ENCODE results near the gene HYAL1.
"Not testable (repeated sequence)": the region's sequence is repeated elsewhere in the genome, so short reads cannot be mapped to it uniquely, and the experiment has no call there.

HYAL1 gene

DNA sequence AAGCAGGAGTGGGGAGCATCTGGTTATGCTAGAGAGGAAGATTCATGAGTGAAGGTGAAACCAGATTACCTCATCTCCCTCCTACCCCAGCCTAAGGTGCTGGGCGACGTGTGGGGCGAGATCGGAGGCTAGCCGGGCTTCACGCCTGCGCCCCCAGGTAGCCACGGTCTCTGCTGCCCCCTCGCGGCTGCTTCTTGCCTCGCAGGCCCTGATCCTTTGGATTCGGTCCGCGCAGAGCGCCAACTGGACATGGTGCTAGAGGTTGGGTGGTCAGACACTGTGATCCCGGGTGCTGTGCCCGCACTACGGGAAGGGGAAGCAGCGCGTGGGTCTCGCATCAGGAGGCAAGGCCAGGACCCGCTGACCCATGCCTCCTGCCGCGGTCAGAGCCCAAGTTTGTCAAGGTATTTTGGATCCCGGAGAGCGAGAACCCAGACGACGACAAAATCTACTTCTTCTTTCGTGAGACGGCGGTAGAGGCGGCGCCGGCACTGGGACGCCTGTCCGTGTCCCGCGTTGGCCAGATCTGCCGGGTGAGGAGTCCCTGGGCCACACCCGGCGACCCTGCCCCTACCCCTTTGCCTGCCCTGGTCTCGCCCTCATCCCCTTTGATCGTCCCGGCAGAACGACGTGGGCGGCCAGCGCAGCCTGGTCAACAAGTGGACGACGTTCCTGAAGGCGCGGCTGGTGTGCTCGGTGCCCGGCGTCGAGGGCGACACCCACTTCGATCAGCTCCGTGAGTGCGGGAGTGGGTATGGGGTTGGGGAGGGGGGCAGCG, 30.3 kb downstream of the HYAL1 start:
- DNase-seq (ENCODE audit: low read depth), result no peak

DNA sequence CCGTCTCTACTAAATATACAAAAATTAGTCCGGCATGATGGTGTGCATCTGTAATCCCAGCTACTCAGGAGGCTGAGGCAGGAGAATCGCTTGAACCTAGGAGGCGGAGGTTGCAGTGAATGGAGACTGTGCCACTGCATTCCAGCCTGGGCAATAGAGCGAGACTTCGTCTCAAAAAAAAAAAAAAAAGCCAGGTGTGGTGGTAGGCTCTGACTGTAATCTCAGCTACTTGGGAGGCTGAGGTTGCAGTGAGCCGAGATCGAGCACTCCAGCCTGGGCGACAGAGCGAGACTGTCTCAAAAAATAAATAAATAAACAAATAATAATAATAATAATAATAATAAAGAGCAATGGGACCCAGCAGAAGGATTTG, 30.9 kb downstream of the HYAL1 start:
- not testable (repeated sequence) for DNase-seq (ENCODE audit: low read depth)

DNA sequence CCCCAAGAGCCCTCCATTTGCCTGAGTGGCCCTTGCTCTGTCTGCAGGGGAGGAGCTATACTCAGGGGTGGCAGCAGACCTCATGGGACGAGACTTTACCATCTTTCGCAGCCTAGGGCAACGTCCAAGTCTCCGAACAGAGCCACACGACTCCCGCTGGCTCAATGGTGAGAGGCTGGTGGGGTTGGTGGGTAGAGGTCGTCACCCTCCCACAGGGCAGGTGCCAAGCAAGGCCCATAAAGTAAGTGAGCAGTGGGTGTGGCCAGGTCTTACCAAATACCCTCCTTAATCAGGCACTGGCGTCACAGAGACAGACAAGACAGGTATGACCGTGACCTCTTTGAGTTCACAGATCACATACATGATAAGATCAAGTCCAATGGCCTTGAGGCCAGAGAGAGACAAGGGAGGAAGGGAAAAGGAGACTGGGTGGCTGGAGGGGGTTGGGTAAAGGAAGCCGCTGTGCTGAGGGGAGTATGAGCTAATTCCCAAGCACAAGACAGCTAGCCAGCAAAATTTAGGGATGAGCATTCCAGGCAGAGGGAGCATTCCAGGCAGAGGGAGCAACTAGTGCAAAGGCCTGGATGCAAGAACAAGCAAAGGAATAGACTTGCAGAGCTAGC, 31.9 kb downstream of the HYAL1 start:
- no peak for DNase-seq (ENCODE audit: low read depth)

DNA sequence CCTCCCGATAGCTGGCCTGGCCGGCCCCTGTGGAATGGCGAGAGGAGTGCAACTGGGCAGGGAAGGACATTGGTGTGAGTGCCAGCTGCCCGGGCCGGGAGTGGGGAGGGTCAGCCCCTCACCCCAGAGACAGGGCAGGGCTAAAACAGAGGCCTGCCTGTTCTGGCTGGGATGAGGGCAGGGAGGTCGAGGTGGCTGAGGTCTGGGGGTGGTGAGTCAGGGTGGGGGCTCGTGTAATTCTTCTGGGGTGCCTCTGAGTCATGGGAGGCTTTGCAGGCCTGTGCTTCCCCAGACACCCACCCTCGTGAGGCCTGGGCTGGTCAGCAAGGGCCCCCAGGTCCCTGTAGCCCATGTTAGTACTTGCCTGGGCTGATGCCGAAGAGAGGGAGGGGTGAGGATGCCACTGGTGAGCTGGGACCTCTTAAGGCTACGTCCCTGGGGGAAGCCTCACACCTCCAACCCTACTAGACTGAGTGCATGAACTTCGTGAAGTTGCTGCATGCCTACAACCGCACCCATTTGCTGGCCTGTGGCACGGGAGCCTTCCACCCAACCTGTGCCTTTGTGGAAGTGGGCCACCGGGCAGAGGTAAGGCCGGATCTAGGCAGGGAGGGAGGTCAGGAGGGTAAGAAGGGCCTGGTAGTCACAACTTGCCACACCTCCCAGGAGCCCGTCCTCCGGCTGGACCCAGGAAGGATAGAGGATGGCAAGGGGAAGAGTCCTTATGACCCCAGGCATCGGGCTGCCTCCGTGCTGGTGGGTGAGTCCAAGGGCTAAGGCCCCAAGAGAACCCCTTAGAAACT, 32.8 kb downstream of the HYAL1 start:
- no peak for DNase-seq (ENCODE audit: low read depth)

DNA sequence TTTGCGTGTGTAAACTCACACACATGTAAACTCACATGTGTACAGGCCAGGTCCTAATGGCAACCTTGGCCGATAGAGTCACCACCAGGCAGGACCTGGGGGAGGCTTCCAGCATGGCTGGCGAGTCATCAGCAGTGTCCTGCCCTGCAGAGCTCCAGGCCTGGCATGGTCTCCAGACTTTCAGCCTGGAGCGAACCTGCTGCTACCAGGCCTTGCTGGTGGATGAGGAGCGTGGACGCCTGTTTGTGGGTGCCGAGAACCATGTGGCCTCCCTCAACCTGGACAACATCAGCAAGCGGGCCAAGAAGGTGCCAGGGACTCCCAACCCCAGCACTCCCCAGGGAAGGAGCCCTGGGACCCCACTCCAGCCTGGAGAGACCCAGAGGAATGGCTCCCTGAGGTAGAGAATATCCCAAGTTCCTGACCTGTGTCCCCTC, 33.4 kb downstream of the HYAL1 start:
- no peak for DNase-seq (ENCODE audit: low read depth)

DNA sequence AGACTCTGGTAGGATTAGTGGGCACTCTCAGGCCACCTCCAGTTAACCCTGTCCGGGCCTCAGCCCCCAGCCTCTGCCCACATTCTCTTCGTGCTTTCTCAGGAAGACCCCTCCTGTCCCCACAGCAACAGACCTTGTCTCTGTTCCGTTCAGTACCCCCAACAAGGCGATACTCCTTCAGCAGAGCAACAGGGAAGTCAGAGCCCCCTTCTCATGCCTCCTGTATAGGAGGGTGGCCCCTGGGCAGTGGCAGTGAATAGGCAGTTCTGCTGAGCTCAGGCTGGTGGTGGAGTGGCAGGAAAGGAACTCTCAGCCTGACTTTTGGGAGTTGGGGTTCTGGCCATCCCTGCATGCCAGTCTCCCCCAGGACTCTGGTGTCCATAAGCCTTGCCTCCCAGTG, 33.9 kb downstream of the HYAL1 start:
- no peak for DNase-seq (ENCODE audit: low read depth)

DNA sequence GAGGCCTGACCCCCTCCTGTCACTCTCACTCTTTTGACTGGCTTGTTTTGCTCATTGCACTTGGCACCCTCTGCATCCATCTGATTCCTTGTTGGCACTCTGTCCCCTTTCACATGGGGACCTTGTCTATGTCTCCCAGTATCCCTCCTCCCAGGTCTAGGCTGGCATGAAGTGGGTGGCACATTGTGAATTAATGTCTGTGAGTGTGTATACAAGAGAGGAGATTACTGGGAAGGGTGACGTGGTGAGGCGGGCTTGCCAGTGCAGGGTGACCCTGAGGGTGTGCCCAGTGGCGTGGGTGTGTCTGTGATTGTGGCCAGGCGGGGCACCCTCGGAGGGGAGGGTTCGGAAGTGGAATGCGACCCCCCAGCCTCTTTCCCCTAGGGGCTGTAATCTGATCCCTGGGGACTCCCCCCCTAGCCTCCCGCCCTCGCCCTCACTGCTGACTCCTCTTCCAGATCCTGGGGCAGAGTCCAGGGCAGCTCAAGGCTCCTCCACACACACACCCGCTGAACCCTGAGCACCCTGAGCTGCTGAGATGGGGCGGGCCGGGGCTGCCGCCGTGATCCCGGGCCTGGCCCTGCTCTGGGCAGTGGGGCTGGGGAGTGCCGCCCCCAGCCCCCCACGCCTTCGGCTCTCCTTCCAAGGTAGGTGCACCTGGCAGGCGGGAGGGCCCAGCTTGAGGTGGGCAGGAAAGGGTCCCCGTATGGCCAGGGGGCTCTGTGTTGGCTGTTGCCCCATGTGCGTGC, 34.5 kb downstream of the HYAL1 start, which contains the start of gene SEMA3B:
TSS of gene SEMA3B (plus strand) at position 445 of the 749 bp plus-strand sequence. CDS start at position 539, 94 bp downstream.
- DNase-seq (ENCODE audit: low read depth), result no peak

DNA sequence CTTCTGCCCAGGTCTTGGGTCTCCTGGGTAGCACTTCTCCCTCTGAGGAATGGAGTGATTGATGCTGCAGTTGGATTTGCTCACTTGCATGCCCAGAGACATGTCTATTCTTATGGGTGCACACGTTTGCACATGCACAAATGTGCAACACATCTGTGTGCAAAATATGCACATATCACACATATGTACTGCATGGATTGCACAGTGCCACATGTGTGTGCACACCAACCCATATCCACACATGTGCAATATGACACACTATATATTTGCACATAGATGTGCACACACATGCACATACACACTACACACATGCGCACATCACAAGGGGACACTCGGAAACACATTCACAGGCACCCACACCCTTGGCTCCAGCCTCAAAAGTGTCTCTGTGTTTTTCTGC, 35.1 kb downstream of the HYAL1 start:
- no peak for DNase-seq (ENCODE audit: low read depth)

DNA sequence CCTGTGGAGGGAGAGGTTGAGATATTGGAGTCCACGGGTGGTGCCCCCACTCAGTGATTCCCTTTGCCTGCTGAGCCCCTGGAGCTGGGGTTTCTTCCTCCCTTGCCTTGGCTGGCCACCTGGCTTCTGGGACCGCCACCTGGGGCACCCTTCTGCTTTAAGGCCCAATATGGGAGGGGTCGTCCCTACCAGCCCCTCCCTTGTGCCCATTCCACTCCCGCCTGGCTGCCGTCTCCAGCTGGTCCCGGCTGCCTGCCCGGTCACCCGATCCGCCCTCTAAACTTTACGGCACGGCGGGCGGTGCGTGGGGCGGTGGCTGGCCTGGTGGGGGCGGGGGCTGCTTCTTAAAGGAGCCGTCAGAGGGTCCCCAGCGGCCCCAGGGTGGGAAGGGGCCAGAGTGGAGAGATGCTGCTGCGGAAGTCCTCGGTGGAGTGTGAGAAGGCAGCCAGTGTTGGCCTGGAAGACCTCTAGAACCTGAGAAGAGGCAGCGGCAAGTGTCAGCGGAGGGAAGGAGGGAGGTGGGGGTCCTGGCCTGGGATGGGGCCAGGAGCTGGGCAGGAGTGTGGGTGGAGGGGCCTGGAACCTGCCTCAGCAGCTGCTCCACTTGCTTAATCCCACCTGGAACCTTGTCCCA, 36.0 kb downstream of the HYAL1 start:
- DNase-seq (ENCODE audit: low read depth), result no peak

DNA sequence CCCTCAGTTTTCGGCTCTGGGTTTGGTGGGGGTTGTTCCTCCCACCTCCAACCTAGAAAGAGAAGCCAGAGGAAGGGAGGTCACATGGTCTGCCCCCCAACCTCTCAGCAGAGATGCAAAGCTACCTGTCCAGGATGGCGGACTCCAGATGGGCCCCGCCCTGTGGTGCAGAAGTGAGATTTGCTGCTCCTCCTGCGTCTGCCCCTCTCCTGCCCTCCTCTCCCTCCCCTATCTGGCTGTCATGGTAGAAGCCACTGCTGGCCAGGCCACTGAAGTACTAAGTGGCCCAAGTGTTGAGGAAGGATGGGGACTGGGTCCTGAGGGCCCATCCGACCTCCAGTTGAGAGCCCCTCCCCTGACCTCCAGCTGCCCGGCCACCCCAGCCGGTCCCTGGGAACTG, 36.5 kb downstream of the HYAL1 start:
- no peak for DNase-seq (ENCODE audit: low read depth)

DNA sequence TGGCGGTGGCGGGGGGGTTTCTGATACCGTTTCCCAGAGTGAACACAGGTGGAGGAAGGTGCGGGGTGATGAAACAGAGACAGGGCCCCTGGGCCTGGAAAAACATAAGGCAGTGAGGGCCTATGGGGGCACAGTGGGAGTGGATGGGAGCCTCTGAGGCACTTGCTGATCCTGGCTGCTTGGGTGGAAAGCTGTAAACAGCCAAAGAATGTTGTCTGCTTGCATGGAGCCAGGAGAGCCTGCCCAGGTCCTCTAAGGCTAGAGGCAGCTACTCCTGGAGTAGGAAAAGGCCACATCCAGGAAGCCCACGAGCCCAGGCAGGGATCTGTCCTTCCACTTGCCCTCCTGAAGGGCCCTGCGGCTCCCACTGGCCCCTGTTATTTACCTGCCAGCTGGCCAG, 37.4 kb downstream of the HYAL1 start:
- no peak for DNase-seq (ENCODE audit: low read depth)

DNA sequence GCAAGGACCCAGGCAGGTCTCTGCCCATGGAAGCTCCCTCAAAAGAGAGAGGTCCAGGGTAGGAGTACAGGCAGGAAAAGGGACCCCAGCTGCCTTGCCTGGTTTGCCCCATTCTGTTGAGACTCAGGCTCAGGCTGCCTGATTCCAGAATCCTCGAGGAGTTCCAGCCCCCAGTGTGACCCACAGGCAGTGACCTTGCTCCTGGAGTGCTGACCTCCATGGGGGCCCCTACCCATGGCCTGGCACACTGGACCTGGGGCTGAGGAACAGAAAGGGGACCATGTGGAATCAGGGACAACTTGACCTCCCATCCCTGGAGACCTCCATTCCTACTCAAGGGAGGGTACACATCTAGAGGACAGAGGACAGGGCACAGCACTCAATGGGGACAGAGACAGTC, 37.8 kb downstream of the HYAL1 start:
- no peak for DNase-seq (ENCODE audit: low read depth)

DNA sequence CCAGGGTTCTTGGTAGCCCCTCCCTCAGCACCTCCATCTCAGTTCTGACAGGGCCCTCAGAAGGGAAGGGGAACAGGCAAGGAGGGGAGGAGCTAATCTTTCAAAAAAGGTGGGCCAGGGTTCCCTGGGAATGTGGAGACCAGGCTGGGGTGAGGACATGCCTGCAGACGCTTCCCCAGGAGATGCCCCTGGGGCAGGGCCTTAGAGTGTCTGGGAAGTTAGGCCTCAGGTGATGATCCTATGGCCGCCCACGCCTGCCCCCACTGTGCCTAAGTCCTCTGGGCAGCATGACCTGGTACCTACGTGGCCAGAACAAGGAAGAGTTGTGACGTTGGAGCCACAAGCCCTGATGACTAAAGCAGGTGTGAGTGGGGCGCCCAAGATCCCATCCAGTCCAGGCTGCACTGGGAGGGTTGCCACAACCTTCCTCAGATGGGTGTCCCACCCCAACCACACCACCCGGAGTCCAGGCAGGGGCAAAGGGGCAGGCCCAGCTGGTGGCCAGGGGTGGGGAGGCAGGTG, 38.3 kb downstream of the HYAL1 start:
- DNase-seq (ENCODE audit: low read depth), result no peak

DNA sequence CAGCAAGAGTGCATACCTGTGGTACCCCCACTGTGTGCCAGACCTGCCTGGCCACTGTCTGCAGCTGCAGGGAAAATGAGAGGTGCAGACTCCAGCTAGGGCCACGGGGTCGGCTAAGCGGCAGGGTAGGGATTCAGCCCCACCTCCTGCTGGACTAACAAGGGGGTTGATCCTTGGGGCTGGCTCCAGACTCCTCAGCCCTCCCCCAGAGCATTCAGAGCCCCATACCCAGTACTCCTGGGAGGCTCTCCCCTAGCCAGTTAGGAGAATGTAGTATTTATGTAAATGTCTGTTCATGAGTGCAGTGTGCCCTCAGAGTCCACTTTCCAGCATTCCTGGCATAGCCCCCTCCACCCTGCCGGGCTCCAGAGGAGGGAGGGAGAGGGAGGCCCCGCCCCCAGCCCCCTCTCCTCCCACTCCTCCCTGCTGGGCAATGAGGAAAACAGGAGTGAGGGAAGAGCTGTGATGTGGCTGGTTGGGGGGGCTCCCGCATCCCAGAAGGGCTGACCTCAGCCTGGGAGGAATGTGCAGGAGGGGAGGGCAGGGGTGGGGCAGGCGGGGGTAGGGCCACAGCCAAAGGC, 38.9 kb downstream of the HYAL1 start:
- DNase-seq (ENCODE audit: low read depth), result peak; percentile 80

DNA sequence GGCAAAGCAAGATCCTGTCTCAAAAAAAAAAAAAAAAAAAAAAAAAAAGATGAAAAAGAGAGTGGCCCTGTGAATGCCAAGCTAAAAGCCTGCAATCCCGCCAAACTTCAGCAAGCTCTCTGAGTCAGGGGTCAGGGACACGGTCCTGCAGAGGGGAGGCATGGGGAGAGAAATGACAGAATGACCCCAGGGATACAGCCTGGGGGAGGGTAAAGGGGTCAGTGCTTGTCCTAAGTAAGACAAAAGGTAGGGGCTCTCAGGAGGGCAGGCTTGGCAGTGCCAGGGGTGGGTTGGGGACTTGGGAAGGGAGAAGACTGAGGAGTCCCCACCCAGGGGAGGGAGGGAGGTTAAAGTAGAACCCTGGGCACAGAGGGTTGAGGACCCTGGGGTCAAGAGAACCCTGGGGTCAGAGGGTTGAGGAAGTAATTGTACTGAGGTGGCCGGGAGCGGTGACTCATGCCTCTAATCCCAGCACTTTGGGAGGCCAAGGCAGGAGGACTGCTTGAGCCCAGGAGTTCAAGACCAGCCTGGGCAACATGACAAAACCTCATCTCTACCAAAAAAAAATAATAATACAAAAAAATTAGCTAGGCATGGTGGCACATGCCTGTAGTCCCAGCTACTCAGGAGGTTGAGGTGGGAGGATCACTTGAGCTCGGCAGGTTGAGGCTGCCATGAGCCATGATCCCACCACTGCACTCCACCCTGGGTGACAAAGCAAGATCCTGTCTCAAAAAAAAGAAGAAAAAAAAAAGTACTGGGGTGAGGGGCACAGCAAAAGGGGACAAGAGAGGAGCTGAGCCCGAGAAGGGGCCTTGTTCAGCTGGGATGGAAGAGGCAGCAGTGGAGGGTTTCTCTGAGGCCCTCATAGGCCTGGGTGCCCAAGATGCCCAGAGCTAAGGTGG, 39.6 kb downstream of the HYAL1 start:
- no peak for DNase-seq (ENCODE audit: low read depth)

DNA sequence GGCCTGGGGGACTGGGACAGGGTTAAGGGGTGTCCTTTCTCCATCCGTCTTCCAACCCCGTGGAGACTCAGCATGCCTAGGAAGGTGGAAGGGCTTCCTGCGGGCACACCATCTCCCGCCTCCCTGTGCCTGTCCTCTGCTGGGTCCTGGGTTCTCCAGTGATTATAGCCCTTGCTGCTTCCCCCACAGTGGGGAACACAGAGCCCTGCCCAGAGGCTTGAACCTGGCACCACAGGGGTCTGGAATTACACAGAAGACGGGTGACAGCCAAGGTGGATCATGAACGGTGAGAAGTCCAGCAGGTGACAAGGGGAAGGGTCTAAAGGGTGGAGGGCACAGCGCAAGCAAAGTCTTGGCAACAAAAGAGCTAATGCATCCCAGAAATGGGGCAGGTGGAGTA, 40.6 kb downstream of the HYAL1 start:
- no peak for DNase-seq (ENCODE audit: low read depth)

DNA sequence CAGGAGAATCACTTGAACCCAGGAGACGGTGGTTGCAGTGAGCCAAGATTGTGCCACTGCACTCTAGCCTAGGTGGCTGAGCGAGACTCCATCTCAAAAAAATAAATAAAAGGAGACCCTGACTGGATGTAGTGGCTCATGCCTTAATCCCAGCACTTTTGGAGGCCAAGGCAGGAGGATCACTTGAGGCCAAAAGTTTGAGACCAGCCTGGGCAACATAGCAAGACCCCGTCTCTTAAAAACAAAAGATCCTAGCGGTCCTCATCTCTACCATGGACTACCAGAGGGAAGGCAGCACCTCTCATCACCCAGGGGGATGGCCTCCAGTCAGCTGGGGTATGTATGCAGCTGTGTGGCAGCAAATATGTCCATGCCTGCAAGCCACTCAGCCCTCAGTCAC, 41.2 kb downstream of the HYAL1 start:
- DNase-seq (ENCODE audit: low read depth), result not testable (repeated sequence)

DNA sequence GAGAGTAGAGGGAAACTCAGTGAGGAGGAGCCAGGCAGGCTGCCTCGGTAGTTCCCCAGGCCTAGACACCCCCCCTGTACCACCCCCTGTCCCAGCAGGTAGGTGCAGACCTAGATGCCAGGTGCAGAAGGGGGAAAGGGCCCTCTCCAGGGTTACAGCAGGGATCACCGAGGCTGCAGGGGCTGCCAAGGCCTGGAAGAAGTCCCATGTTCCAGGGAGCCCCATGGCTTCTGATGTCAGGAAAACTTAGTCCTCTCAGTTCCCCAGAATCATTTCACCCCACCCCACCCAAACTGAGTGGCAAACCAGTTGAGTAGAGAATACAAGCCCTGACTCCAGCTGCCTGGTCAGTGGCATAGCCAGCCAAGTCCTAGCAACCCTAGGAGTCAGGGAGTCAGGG, 41.9 kb downstream of the HYAL1 start:
- DNase-seq (ENCODE audit: low read depth), result no peak

DNA sequence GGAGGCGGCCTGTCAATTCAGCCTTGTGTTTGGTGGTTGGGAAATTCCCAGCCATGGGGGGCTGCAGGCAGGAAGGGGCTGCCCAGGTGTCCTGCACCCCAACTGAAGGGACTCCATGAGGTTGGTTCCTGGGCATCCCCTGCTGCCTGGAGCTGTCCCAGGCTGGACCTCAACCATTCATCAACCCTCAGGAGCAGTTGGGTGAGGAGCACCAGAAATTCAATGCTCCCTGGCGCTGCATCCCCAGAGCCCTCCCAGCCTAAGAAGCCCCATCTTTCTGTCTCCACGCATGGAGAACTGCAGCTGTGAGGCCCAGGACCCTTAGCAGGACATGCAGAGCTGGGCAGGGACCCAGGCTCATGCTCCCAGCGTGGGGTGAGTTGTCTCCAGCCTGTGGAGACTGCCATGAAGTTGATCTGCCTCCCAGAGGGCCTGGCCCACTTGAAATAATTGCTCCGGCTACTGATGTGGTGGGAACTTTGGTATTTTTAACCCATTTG, 42.4 kb downstream of the HYAL1 start:
- DNase-seq (ENCODE audit: low read depth), result no peak

All from non-pigmented ciliary epithelial cell (primary cell).